Stomach (tissue), 4 donors: ENCODE data around the gene SCP2.

Experiments used
- POLR2A ChIP-seq, 4 donors: fragments of 450-650 bp; IDR thresholded peaks; one replicate each; pipeline ENCODE4 v1.6.1; 2016; ENCODE audit warnings: antibody characterized with exemption in 4 of 4, control low read depth in 2 of 4, mild to moderate bottlenecking in 1 of 4, moderate library complexity in 1 of 4
- TF ChIP-seq, protein P1 (sequence below), 7 experiments: fragments of 450-650 bp in 4 of 7; fragments of 200-600 bp in 3 of 7; sonication (generic) in 3 of 7; IDR thresholded peaks; one replicate each; pipeline ENCODE4 v1.5.1; 2016 to 2019; ENCODE audit warnings: antibody characterized with exemption in 7 of 7, control low read depth in 2 of 7, mild to moderate bottlenecking in 1 of 7

DNA sequence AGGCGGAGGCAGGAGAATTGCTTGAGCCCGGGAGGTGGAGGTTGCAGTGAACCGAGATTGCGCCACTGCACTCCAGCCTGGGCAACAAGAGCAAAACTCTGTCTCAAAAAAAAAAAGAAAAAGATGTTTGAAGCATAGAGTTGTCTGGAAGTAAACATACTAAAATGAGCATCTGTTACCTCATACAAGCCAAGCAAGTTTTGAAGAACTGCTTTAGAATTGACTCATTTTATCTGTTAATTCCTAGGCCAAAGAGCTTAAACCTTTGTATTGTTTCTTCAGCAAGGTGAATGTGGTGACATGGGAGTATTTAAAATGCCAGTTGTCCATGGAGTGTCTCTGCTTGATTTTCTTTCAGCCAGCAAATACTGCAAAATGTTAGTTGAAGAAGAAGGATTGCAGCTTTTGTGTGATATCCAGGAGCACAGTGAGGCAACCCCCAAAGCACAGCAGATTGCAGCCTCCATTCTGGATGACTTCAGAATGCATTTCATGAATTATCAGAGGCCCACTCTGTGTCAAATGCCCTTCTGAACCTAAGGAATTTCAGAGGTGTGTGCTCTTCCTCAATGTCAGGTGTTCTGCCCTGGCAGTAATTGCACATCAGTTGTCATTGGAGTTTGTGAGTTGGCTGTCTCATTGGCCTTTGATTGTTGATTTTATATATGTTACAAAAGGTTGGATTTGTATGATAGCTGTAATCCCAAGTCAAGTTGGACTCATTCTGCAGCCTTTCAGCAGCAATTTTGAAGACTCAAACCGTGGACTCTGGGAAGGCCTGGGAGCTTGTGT, 34.5 kb upstream of the SCP2 start:
- TF ChIP-seq, protein P1, sequence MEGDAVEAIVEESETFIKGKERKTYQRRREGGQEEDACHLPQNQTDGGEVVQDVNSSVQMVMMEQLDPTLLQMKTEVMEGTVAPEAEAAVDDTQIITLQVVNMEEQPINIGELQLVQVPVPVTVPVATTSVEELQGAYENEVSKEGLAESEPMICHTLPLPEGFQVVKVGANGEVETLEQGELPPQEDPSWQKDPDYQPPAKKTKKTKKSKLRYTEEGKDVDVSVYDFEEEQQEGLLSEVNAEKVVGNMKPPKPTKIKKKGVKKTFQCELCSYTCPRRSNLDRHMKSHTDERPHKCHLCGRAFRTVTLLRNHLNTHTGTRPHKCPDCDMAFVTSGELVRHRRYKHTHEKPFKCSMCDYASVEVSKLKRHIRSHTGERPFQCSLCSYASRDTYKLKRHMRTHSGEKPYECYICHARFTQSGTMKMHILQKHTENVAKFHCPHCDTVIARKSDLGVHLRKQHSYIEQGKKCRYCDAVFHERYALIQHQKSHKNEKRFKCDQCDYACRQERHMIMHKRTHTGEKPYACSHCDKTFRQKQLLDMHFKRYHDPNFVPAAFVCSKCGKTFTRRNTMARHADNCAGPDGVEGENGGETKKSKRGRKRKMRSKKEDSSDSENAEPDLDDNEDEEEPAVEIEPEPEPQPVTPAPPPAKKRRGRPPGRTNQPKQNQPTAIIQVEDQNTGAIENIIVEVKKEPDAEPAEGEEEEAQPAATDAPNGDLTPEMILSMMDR (IDR thresholded peaks at IDR 0.05), result no peak
- no peak for TF ChIP-seq POLR2A (IDR thresholded peaks at IDR 0.05)
